HG03066 (cell line): Measurements from ENCODE around the gene CCDC117.
"Not testable (repeated sequence)": the region's sequence is repeated elsewhere in the genome, so short reads cannot be mapped to it uniquely, and the experiment has no call there.

ENCODE experiments used
- ATAC-seq: cut with Tn5 transposase; IDR thresholded peaks from one replicate; pipeline ENCODE4 v1.9.1; 2021; ENCODE audit warnings: low read depth; ENCODE audit not compliant: unreplicated experiment

CCDC117 gene

DNA sequence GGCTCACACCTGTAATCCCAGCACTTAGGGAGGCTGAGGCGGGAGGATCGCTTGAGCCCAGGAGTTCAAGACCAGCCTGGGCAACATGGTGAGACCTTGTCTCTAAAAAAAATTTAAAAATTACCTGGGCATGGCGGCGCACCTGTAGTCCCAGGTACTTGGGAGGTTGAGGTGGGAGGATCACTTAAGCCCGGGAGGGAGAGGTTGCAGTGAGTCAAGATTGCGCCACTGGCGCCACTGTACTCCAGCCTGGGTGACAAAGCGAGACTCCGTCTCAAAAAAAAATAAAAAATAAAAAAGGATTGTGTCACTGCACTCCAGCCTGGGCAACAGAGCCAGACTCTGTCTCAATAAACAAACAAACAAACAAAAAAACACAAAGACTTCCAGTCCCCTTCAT lies 52.0 kb downstream of the CCDC117 start:
- not testable (repeated sequence) for ATAC-seq

DNA sequence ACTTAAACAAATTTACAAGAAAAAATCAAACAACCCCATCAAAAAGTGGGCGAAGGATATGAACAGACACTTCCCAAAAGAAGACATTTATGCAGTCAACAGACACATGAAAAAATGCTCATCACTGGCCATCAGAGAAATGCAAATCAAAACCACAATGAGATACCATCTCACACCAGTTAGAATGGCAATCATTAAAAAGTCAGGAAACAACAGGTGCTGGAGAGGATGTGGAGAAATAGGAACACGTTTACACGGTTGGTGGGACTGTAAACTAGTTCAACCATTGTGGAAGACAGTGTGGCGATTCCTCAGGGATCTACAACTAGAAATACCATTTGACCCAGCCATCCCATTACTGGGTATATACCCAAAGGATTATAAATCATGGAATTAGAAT lies 53.9 kb downstream of the CCDC117 start:
- not testable (repeated sequence) for ATAC-seq

DNA sequence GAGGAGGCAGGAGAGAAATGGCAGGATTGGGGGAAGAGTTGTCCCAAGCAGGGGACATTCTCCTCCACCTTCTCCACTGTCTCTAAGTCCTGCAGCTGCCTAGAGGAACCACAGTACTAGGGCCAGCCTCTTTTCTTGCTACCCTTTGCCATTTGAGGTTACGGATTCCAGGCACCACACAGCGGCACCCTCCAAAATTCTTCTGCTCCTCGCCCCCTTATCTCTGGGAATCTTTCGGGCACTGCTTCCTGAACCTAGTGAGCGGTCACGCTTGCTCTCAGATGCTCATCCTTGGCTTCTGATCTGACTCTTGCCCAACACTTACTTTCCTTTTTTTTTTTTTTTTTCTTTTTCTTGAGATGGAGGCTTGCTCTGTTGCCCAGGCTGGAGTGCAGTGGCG lies 54.4 kb downstream of the CCDC117 start:
- no peak for ATAC-seq

DNA sequence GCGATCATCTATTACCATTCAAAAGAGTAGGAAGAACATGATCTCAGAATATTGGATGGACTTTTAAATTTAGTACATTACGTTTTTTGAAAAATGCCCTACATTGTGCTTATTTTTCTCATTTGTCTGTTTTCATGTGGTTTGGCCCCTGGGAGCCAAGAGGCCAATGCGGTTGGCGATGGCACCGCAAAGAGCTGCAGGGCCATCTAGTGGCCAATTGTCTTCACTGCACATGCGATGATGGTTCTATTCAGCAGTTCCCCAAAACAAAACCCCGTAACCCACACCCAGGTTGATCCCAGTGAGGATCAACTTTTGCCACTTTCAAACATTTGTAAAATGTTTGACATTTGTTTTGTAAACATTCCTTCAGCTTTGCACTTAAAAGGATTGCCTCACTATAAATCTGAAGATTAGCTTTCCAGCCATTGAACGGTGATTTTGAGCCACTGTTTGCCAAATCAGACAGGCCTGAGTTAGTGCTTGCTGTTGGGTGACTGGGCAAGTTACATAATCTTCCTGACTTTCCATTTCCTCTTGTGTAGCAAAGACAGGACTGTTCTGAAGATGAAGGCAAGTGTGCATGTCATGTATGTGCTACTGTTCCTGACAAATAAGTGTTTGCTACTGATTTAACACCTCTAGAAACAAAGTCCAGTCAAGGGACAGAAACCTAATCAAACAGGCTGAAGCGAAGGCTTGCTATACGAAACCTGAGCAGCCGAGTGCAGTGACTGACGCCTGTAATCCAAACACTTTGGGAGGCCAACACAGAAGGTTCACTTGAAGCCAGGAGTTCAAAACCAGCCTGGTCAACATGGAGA lies 57.1 kb downstream of the CCDC117 start:
- ATAC-seq, result no peak

DNA sequence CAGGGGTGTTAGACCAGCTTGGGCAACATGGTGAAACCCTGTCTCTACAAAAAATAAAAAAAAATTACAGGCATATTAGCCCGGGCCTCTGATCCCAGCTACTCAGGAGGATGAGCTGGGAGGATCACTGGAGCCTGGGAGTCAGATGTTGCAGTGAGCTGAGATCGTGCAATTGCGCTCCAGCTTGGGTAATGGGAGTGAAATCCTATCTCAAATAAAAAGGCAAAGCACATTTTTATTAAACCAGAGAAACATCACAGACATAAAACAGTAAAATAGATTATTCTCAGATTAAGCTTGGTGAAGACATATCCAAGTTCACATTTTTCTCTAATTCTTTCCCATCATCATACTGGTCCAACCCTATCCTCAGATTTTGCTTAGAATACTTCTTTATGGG lies 57.9 kb downstream of the CCDC117 start:
- ATAC-seq, result no peak

DNA sequence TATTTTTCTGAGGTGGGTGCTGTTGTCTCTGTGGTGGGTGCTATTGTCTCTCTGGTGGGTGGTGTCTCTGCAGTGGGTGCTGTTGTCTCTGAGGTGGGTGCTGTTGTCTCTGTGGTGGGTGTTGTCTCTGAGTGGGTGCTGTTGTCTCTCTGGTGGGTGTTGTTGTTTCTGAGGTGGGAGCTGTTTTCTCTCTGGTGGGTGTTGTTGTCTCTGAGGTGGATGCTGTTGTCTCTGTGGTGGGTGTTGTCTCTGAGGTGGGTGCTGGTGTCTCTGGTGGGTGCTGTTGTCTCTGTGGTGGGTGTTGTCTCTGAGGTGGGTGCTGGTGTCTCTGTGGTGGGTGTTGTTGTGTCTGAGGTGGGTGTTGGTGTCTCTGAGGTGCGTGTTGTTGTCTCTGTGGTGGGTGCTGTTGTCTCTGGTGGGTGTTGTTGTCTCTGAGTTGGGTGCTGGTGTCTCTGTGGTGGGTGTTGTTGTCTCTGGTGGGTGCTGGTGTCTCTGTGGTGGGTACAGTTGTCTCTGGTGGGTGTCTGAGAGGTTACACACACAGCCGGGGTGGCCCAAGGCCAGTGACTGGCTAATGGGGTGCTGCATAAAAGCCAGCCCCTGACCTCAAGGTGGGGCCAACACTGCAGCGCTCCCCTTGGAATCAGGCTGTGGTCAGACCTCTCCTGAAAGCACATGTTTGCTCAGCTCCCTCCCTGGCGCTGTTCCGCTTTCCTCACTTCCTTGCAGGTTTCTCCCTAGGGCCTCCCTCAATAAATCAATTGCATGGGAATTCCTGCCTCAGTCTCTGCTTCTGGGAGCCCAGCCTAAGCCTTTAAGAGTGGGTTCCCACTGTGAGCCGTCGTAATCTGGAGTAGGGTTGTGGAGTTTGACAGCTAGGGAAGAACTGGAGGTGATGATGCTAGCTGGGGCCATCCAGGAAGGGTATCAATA lies 58.9 kb downstream of the CCDC117 start:
- ATAC-seq, result no peak

DNA sequence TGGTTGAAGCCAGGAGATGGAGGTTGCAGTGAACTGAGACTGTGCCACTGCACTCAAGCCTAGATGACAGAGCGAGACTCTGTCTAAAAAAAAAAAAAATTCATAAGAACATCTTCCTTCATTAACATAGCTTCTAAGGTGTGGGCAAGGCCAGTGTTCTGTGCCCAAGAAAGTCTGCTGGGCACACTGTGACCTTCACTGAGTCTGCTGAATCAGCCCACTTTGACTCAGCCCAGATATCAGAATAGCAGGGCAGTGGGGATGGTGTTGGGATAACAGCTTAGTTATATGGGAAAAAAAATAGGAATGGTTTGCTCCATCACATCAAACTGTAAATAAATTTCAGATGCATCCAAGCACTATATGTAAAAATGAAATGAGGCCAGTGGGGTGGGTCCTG lies 60.2 kb downstream of the CCDC117 start:
- no peak for ATAC-seq

DNA sequence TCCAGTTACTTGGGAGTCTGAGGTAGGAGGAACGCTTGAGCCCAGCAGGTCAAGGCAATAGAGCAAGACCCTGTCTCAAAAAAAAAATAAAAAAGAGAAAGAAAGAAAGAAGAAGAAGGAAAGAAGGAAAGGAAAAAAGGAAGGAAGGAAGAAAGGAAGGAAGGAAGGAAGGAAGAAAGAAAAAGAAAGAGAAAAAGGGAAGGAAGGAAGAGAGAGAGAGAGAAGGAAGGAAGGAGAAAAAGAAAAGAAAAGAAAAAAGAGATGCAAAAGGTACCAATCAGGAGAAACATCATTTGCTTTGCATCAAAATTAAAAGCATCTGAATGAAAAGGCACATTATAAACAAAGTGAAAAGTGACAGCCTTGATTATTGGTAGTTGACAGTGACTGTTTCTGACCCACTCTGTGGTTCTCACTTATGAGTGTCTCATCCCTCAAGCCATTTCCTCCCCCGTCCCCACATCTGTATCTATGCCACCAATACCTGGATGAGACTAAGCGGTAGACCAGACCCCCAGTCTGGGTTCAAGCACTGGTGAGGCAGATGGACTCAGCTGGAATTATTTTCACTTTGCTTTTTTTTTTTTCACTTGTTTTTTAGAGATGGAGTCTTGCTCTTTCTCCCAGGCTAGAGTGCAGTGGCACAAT lies 60.9 kb downstream of the CCDC117 start:
- ATAC-seq, result no peak

DNA sequence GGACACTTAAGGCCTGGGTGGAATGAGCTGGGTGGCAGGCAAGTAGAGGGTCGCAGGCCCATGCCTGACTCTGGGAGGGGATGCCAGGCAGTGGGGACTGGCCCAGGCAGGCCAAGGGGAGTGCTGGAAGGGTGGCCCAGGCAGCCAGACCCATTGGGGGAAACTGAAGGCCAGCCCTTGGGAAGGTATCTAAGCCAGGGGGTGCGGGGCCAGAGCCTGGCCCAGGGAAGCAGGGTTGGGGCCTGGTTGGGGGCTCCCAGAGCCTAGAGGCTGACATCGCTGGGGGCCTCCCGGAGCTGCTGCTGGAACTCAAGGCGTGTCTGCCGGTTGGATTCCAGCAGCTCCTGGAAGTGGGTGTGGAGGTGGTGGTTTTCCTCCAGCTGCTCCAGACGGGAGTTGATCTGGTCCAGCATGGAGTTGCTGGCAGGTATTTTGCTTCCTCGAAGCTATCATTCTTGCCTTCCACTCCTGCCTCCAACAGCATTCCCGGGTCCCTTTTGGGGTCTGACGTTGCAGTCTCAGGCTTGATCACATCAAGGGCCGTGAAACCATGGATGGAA lies 63.2 kb downstream of the CCDC117 start:
- no peak for ATAC-seq

DNA sequence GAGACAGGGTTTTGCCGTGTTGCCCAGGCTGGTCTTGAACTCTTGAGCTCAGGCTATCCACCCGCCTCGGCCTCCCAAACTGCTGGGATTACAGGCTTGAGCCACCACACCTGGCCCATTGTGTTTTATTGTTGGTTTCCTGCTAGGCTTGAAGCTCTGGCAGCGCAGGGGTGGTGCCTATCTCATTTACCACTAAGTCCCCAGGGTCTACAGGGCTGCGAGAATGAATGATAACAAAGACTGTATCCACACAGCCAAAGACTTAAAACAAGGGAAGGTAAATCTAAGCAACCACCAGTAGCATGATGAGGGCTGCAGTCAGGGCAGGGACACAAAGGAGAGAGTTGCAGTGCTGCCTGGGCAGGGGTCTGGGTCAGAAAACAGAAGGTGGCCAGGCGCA lies 65.1 kb downstream of the CCDC117 start:
- no peak for ATAC-seq
